B cell (primary cell): ENCODE measurements around the gene AFF3. TPM values are rescaled to one million over a fixed set of nuclear protein-coding genes. Genes with fewer than 3 reads are reported as not detected.

Experiments used
- ATAC-seq: fragments of 200-7000 bp; cut with Tn5 transposase; one replicate; pipeline ENCODE4 v1.10.0; 2021; ENCODE audit warnings: low read depth, mild to moderate bottlenecking, moderate number of reproducible peaks, moderate library complexity
- CTCF ChIA-PET: fragments of 350-600 bp; sonication (Branson Sonifier 250); formaldehyde crosslinking; loops from one replicate; lab custom pipeline; 2021; ENCODE audit warnings: antibody characterized with exemption, inconsistent platforms; lab: Charles Lee
- POLR2A ChIA-PET: fragments of 350-600 bp; sonication (Branson Sonifier 250); formaldehyde crosslinking; loops from one replicate; lab custom pipeline; 2021; ENCODE audit warnings: antibody characterized with exemption; lab: Charles Lee
- DNase-seq: peaks from one replicate; pipeline ENCODE4 v3.0.0; 2013
- H2AFZ ChIP-seq: 2 replicates; pipeline ENCODE4 v1.6.1; 2012; ENCODE audit warnings: mild to moderate bottlenecking, low read depth, low read length; ENCODE audit not compliant: insufficient read depth, poor library complexity, severe bottlenecking
- H3K27ac ChIP-seq, 2 donors: 1 replicate in 1 of 2; 2 replicates in 1 of 2; pipeline ENCODE4 v1.5.1; 2012 to 2013; ENCODE audit warnings: low read length in 2 of 2, mild to moderate bottlenecking in 2 of 2, moderate library complexity in 1 of 2
- H3K27me3 ChIP-seq, 4 experiments: fragments of 200-600 bp in 1 of 4; sonication (generic) in 1 of 4; replicated peaks in 1 of 4; 1 replicate in 2 of 4; 2 replicates in 2 of 4; pipeline versions ENCODE4 v1.6.1 to v1.7.0; 2013 to 2016; ENCODE audit warnings: low read length in 3 of 4, mild to moderate bottlenecking in 2 of 4, mixed read lengths in 1 of 4, moderate library complexity in 1 of 4; ENCODE audit not compliant: insufficient read depth in 4 of 4, control insufficient read depth in 3 of 4; ENCODE audit errors: control extremely low read depth in 1 of 4
- H3K36me3 ChIP-seq, 2 experiments: replicated peaks in 1 of 2; 1 replicate in 1 of 2; 2 replicates in 1 of 2; pipeline versions ENCODE4 v1.6.1 to v1.7.1; 2013; ENCODE audit warnings: low read length in 1 of 2; ENCODE audit not compliant: insufficient read depth in 2 of 2, control insufficient read depth in 1 of 2; ENCODE audit errors: control extremely low read depth in 1 of 2, extremely low read depth in 1 of 2
- H3K4me1 ChIP-seq, 2 donors: fragments of 200-600 bp in 1 of 2; sonication (generic) in 1 of 2; 1 replicate in 1 of 2; 2 replicates in 1 of 2; pipeline versions ENCODE4 v1.5.1 to v1.6.1; 2013 to 2017; ENCODE audit warnings: low read length in 2 of 2; ENCODE audit not compliant: control insufficient read depth in 2 of 2, insufficient read depth in 2 of 2
- H3K4me2 ChIP-seq: replicated peaks from 2 replicates; pipeline ENCODE3; 2012; ENCODE audit warnings: mild to moderate bottlenecking, low read depth, low read length; ENCODE audit not compliant: poor library complexity, severe bottlenecking
- H3K4me3 ChIP-seq, 5 experiments: fragments of 200-600 bp in 1 of 5; sonication (generic) in 1 of 5; 1 replicate in 3 of 5; 2 replicates in 2 of 5; pipeline versions ENCODE4 v1.5.1 to v1.7.0; 2011 to 2016; ENCODE audit warnings: low read length in 4 of 5, mild to moderate bottlenecking in 4 of 5, low read depth in 2 of 5, control low read depth in 1 of 5, moderate library complexity in 1 of 5; ENCODE audit not compliant: insufficient read depth in 1 of 5; ENCODE audit errors: control extremely low read depth in 1 of 5, extremely low read depth in 1 of 5
- H3K79me2 ChIP-seq: fragments of 200-600 bp; sonication (generic); one replicate; pipeline ENCODE4 v1.6.0; 2016; ENCODE audit warnings: low read length; ENCODE audit not compliant: control insufficient read depth, insufficient read depth
- H3K9ac ChIP-seq: fragments of 200-600 bp; sonication (generic); 2 replicates; pipeline ENCODE4 v1.6.1; 2017; ENCODE audit warnings: mild to moderate bottlenecking, low read length, moderate library complexity
- H3K9me3 ChIP-seq, 3 donors: one replicate each; pipeline versions ENCODE4 v1.6.1 to v1.7.1; 2013; ENCODE audit warnings: low read length in 2 of 3; ENCODE audit not compliant: control insufficient read depth in 2 of 3, insufficient read depth in 1 of 3; ENCODE audit errors: control extremely low read depth in 1 of 3
- H4K20me1 ChIP-seq: 2 replicates; pipeline ENCODE4 v1.6.0; 2012; ENCODE audit warnings: mild to moderate bottlenecking, low read length; ENCODE audit not compliant: insufficient read depth, control insufficient read depth, poor library complexity, severe bottlenecking
- H3K27ac Mint-ChIP-seq: one replicate; pipeline ENCODE4 v1.8.0; 2021; ENCODE audit warnings: mixed read lengths
- H3K27me3 Mint-ChIP-seq: one replicate; pipeline ENCODE4 v1.8.0; 2021; ENCODE audit warnings: mixed read lengths
- H3K4me1 Mint-ChIP-seq: one replicate; pipeline ENCODE4 v1.8.0; 2021; ENCODE audit warnings: mixed read lengths
- H3K4me3 Mint-ChIP-seq: one replicate; pipeline ENCODE4 v1.8.0; 2021; ENCODE audit warnings: mixed read lengths
- H3K9me3 Mint-ChIP-seq: one replicate; pipeline ENCODE4 v1.8.0; 2022; ENCODE audit warnings: mixed read lengths; ENCODE audit not compliant: insufficient read depth
- EZH2 ChIP-seq: IDR thresholded peaks from 2 replicates; pipeline ENCODE4 v1.6.1; 2012; ENCODE audit warnings: borderline replicate concordance, low read depth, mild to moderate bottlenecking, moderate library complexity, low read length; ENCODE audit not compliant: insufficient read depth, poor library complexity, severe bottlenecking
- WGBS: methylation state at CpG from one replicate; pipeline ENCODE4 v1.1.5; 2013; ENCODE audit warnings: missing lambda C conversion rate; ENCODE audit not compliant: insufficient coverage; 5-methylcytosine and 5-hydroxymethylcytosine counted together
- intact Hi-C: fragments of 100-400 bp; cut with micrococcal nuclease; formaldehyde crosslinking; loops from one replicate; pipeline ENCODE4 v1.10.0; 2022
- polyA plus RNA-seq: library from polyadenylated mRNA; depleted of rRNA; stranded (reverse); fragments of >200 nt; gene quantifications from 2 replicates; pipeline ENCODE4 v1.2.3, GENCODE V29; 2012
- total RNA-seq, 2 donors: library from RNA; stranded (reverse); fragments of 120-200 nt in 1 of 2; gene quantifications; 1 replicate in 1 of 2; 2 replicates in 1 of 2; pipeline versions ENCODE4 v1.2.3 to v1.2.4, GENCODE V29; 2013 to 2022
- TF ChIP-seq, protein P1 (sequence below): fragments of 200-600 bp; IDR thresholded peaks from one replicate; pipeline ENCODE4 v1.8.0; 2022; ENCODE audit warnings: antibody characterized with exemption, mild to moderate bottlenecking

Gene AFF3
- total and polyA plus RNA-seq, 2 donors (not counting 1 experiment from before 2014, with no cell fraction given): 117 to 830 TPM

DNA sequence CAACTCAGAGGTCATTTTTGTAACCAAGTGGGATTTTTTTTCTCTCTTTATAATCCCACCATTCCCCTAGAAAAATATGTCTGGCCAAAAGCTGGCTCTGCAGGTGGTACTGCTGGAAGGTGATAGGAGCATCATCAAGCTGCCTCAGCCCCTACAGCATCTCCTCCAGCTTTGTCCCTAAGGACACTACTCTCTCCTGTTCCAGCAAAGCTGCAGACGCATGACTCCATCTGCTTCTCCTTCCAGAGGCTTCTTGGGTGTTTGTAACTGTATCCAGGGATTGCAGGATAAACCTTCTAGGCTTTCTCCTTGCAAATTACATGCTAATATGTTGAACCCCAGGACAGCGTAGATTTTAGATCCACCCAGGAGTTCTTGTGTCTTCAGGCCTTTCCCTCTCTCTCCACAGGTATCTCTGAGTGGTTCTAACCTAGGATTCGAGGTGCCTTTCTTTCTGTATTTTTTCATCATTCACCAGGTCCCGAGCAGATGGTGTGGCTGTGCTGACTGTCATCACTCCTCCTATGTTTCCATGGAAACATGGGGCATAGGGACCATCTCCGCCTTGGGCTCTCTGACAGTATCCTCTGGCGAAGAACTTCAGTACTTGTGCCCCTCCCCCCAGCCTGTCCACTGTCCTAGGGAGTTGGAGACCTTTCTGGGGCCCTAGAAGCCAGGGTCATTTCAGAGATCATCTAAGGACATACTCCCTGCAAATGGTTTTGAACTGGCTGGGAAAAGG is 34.3 kb downstream of the AFF3 start:
- ATAC-seq: no peak
- H4K20me1 ChIP-seq: peaks cover 27% of the 10 kb centered on the region
- H3K4me1 ChIP-seq: peaks cover 72 to 73% of the 10 kb centered on the region in 2 donors
- TF ChIP-seq, protein P1, sequence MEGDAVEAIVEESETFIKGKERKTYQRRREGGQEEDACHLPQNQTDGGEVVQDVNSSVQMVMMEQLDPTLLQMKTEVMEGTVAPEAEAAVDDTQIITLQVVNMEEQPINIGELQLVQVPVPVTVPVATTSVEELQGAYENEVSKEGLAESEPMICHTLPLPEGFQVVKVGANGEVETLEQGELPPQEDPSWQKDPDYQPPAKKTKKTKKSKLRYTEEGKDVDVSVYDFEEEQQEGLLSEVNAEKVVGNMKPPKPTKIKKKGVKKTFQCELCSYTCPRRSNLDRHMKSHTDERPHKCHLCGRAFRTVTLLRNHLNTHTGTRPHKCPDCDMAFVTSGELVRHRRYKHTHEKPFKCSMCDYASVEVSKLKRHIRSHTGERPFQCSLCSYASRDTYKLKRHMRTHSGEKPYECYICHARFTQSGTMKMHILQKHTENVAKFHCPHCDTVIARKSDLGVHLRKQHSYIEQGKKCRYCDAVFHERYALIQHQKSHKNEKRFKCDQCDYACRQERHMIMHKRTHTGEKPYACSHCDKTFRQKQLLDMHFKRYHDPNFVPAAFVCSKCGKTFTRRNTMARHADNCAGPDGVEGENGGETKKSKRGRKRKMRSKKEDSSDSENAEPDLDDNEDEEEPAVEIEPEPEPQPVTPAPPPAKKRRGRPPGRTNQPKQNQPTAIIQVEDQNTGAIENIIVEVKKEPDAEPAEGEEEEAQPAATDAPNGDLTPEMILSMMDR: no peak
- H3K79me2 ChIP-seq: peaks cover 70% of the 10 kb centered on the region
- H3K4me2 ChIP-seq: peak overlapping the region; percentile 3
- no peaks in the 10 kb centered on the region for H3K27me3 Mint-ChIP-seq
- ChIA-PET POLR2A (interaction anchor here (0.7 to 1.5 kb wide), 3 partner anchors 35 to 287 kb away, joined by 3 to 8 read pairs (median 5); partner anchors contain the start of gene AFF3), CTCF (interaction anchor here (0.7 to 7.7 kb wide), 4 partner anchors 9 to 154 kb away, joined by 3 to 34 read pairs (median 4); partner anchors contain the start of gene AFF3)
- no peaks in the 10 kb centered on the region for H3K9me3 Mint-ChIP-seq
- no peak for DNase-seq
- no peak overlapping the region for H3K9ac ChIP-seq
- H2AFZ ChIP-seq: no peak overlapping the region
- H3K4me1 Mint-ChIP-seq: peaks cover 71% of the 10 kb centered on the region
- WGBS: 91% methylated on average over 4 of the region's 6 CpGs
- no peaks in the 10 kb centered on the region for H3K27me3 ChIP-seq
- peak overlapping the region; percentile 86 for H3K27ac Mint-ChIP-seq
- no peak overlapping the region for H3K4me3 ChIP-seq
- no peaks in the 10 kb centered on the region for H3K9me3 ChIP-seq
- peak overlapping the region; percentile 2 for H3K4me3 Mint-ChIP-seq
- intact Hi-C loops: no loop called here
- peaks cover 12 to 49% of the 10 kb centered on the region in 2 experiments for H3K36me3 ChIP-seq
- peak overlapping the region in 1 of 2 donors; percentile 31 for H3K27ac ChIP-seq

GRCh38 chr2:100107440-100107839 is 35.0 kb downstream of the AFF3 start:
- TF ChIP-seq, protein P1: no peak
- no peak for TF ChIP-seq EZH2
- H3K36me3 ChIP-seq: peaks cover 12 to 43% of the 10 kb centered on the region in 2 experiments
- ATAC-seq (no peak), DNase-seq (no peak)
- H3K4me2 ChIP-seq: no peak overlapping the region
- no peaks in the 10 kb centered on the region for H3K9me3 ChIP-seq
- H3K4me3 ChIP-seq: no peak overlapping the region
- POLR2A ChIA-PET: interaction anchor here (0.7 to 1.5 kb wide), 2 partner anchors 35 to 148 kb away, joined by 3 to 5 read pairs; partner anchors contain the start of gene AFF3
- WGBS: no CpG with 5 or more reads among the region's 1 CpG
- Mint-ChIP-seq H3K27me3 (no peaks in the 10 kb centered on the region), H3K4me1 (peaks cover 65% of the 10 kb centered on the region), H3K9me3 (no peaks in the 10 kb centered on the region), H3K4me3 (no peak overlapping the region), H3K27ac (peak overlapping the region; percentile 61)
- no peak overlapping the region for H3K9ac ChIP-seq
- H3K79me2 ChIP-seq: peaks cover 64% of the 10 kb centered on the region
- peaks cover 27% of the 10 kb centered on the region for H4K20me1 ChIP-seq
- intact Hi-C loops: no loop called here
- no peak overlapping the region for H2AFZ ChIP-seq
- peaks cover 66 to 67% of the 10 kb centered on the region in 2 donors for H3K4me1 ChIP-seq
- no peaks in the 10 kb centered on the region for H3K27me3 ChIP-seq
- no peak overlapping the region for H3K27ac ChIP-seq
- CTCF ChIA-PET: interaction anchor here (0.7 to 7.7 kb wide), 4 partner anchors 9 to 154 kb away, joined by 3 to 34 read pairs (median 4); partner anchors contain the start of gene AFF3
